HepG2 (cell line): ENCODE measurements around the gene ENTHD1. TPM values are rescaled to one million over a fixed set of nuclear protein-coding genes. Genes with fewer than 3 reads are reported as not detected.

Experiments used
- ATAC-seq: fragments of 200-7000 bp; cut with Tn5 transposase; 3 replicates; pipeline ENCODE4 v1.9.1; 2020; ENCODE audit warnings: mild to moderate bottlenecking, moderate library complexity
- BruUV-seq: library from RNA; stranded (reverse); fragments of 400-500 nt; replicated peaks from 2 replicates; lab custom pipeline; 2021; lab: Mats Ljungman, UMichigan
- CTCF ChIA-PET: fragments of 300-600 bp; formaldehyde crosslinking; extraction: SDS; loops from one replicate; lab custom pipeline; 2021; ENCODE audit warnings: low total read pairs, inconsistent platforms, low intra/inter-chr PET ratio; lab: Yijun Ruan, JAX
- POLR2A ChIA-PET: fragments of 350-600 bp; sonication (Branson Sonifier 250); formaldehyde crosslinking; loops from one replicate; lab custom pipeline; 2020; ENCODE audit warnings: antibody characterized with exemption, inconsistent platforms; lab: Yijun Ruan, JAX
- DNase-seq: peaks from one replicate; pipeline ENCODE4 v3.0.0-alpha.2; 2015; ENCODE audit warnings: low spot score
- FAIRE-seq: peaks from 3 replicates; lab custom pipeline; 2011; peaks lifted over from hg19 to GRCh38; lab: Jason Lieb, UNC
- H2AFZ ChIP-seq: one replicate; pipeline ENCODE4 v1.6.1; 2011; ENCODE audit warnings: low read length, inconsistent platforms
- H3K27ac ChIP-seq: fragments of 300-600 bp; 3 replicates; pipeline ENCODE4 v1.8.0; 2011; ENCODE audit warnings: mixed run types, mild to moderate bottlenecking, mixed read lengths, low read length, inconsistent platforms; ENCODE audit not compliant: insufficient read depth; ENCODE audit errors: extremely low read length
- H3K27me3 ChIP-seq, 2 experiments: fragments of 200-600 bp in 1 of 2; 2 replicates in 1 of 2; 3 replicates in 1 of 2; pipeline versions ENCODE4 v1.6.0 to v1.8.0; 2011; ENCODE audit warnings: low read length in 2 of 2, mild to moderate bottlenecking in 2 of 2, moderate library complexity in 2 of 2, inconsistent platforms in 1 of 2; ENCODE audit not compliant: insufficient read depth in 2 of 2, control insufficient read depth in 1 of 2
- H3K36me3 ChIP-seq, 2 experiments: fragments of 200-600 bp in 1 of 2; replicated peaks in 1 of 2; 2 replicates in 1 of 2; 3 replicates in 1 of 2; pipeline versions ENCODE4 v1.5.1 to v1.8.0; 2011; ENCODE audit warnings: low read length in 2 of 2, inconsistent platforms in 1 of 2; ENCODE audit not compliant: insufficient read depth in 2 of 2, control insufficient read depth in 1 of 2
- H3K4me1 ChIP-seq: 2 replicates; pipeline ENCODE4 v1.5.1; 2012; ENCODE audit warnings: low read length, inconsistent platforms; ENCODE audit not compliant: insufficient read depth
- H3K4me2 ChIP-seq: 2 replicates; pipeline ENCODE4 v1.6.0; 2011; ENCODE audit warnings: low read depth, low read length, inconsistent platforms
- H3K4me3 ChIP-seq, 3 experiments: fragments of 200-600 bp in 1 of 3; sonication (generic), shearing (Covaris generic) in 1 of 3; replicated peaks in 1 of 3; 2 replicates each; pipeline ENCODE4 v1.5.1; 2011 to 2016; ENCODE audit warnings: low read length in 3 of 3, inconsistent platforms in 2 of 3, low read depth in 2 of 3, mild to moderate bottlenecking in 2 of 3, control low read depth in 1 of 3, mixed read lengths in 1 of 3; ENCODE audit not compliant: insufficient read depth in 1 of 3
- H3K79me2 ChIP-seq: one replicate; pipeline ENCODE4 v1.6.1; 2011; ENCODE audit warnings: low read length, inconsistent platforms; ENCODE audit not compliant: insufficient read depth
- H3K9ac ChIP-seq: 2 replicates; pipeline ENCODE4 v1.6.0; 2011; ENCODE audit warnings: mild to moderate bottlenecking, low read depth, low read length, inconsistent platforms; ENCODE audit not compliant: insufficient read depth
- H3K9me3 ChIP-seq: 2 replicates; pipeline ENCODE4 v1.5.1; 2012; ENCODE audit warnings: mild to moderate bottlenecking, low read length
- H4K20me1 ChIP-seq: 2 replicates; pipeline ENCODE4 v1.6.0; 2011; ENCODE audit warnings: inconsistent platforms, mild to moderate bottlenecking, low read length, moderate library complexity; ENCODE audit not compliant: insufficient read depth
- DDIT3 ChIP-seq: sonication (generic); formaldehyde crosslinking; IDR thresholded peaks from 2 replicates; pipeline ENCODE4 v1.4.0; 2020; ENCODE audit warnings: mild to moderate bottlenecking, missing genetic modification reagents
- MNT ChIP-seq: fragments of 450-650 bp; IDR thresholded peaks from 2 replicates; pipeline ENCODE4 v1.6.1; 2016
- SMAD9 ChIP-seq: sonication (generic); formaldehyde crosslinking; IDR thresholded peaks from 2 replicates; pipeline ENCODE4 v1.5.1; 2020; ENCODE audit warnings: mild to moderate bottlenecking, missing genetic modification reagents
- SRF ChIP-seq: IDR thresholded peaks from 2 replicates; pipeline ENCODE4 v1.6.1; 2011; ENCODE audit warnings: mild to moderate bottlenecking, low read depth, low read length, moderate library complexity
- TEF ChIP-seq: sonication (generic); formaldehyde crosslinking; IDR thresholded peaks from 2 replicates; pipeline ENCODE4 v1.5.0; 2020; ENCODE audit warnings: missing genetic modification reagents
- XBP1 ChIP-seq: sonication (generic); formaldehyde crosslinking; IDR thresholded peaks from 2 replicates; pipeline ENCODE4 v1.5.0; 2020; ENCODE audit warnings: missing genetic modification reagents
- ZBTB37 ChIP-seq: sonication (generic); formaldehyde crosslinking; IDR thresholded peaks from 2 replicates; pipeline ENCODE4 v1.4.0; 2020; ENCODE audit warnings: mild to moderate bottlenecking, missing genetic modification reagents
- ZBTB44 ChIP-seq: sonication (generic); formaldehyde crosslinking; IDR thresholded peaks from 2 replicates; pipeline ENCODE4 v1.4.0; 2020; ENCODE audit warnings: missing genetic modification reagents
- ZFAT ChIP-seq: sonication (generic); formaldehyde crosslinking; conservative IDR thresholded peaks from 2 replicates; pipeline ENCODE4 v1.8.1; 2023; ENCODE audit warnings: missing genetic modification reagents, inconsistent platforms
- ZFP62 ChIP-seq: sonication (generic); formaldehyde crosslinking; IDR thresholded peaks from 2 replicates; pipeline ENCODE4 v1.4.0; 2020; ENCODE audit warnings: missing genetic modification reagents
- ZNF3 ChIP-seq: IDR thresholded peaks from 2 replicates; pipeline ENCODE4 v1.7.0; 2017; ENCODE audit warnings: inconsistent platforms
- ZNF367 ChIP-seq: sonication (generic); formaldehyde crosslinking; IDR thresholded peaks from 2 replicates; pipeline ENCODE4 v1.4.0; 2020; ENCODE audit warnings: missing genetic modification reagents, borderline replicate concordance
- WGBS: methylation state at CpG from one replicate; pipeline ENCODE4 v1.1.6; 2017; ENCODE audit warnings: low lambda C conversion rate; 5-methylcytosine and 5-hydroxymethylcytosine counted together
- in situ Hi-C: cut with HindIII; loops from 2 replicates; pipeline ENCODE4 v1.10.0; 2017; ENCODE audit warnings: low pct_unique_long_range_greater_than_20kb; ENCODE audit not compliant: extremely low pct_ligation_motif_present
- intact Hi-C: fragments of 100-400 bp; cut with micrococcal nuclease; formaldehyde crosslinking; loops from one replicate; pipeline ENCODE4 v1.10.0; 2022; ENCODE audit not compliant: unreplicated experiment
- polyA plus RNA-seq, 8 experiments: library from polyadenylated mRNA; depleted of rRNA in 3 of 8; stranded (reverse) in 7 of 8; unstranded in 1 of 8; fragments of >200 nt; fragmentation: Illumina TruSeq in 4 of 8; extraction: Trizol in 4 of 8; gene quantifications; 2 replicates each; pipeline versions ENCODE4 v1.2.1 to v1.2.3, GENCODE V29; 2011 to 2016; ENCODE audit warnings: low read depth in 4 of 8, missing spikeins in 1 of 8, mixed read lengths in 1 of 8; ENCODE audit not compliant: insufficient read depth in 1 of 8
- total RNA-seq, 5 experiments: library from RNA; depleted of rRNA; stranded (reverse); fragments of >200 nt; fragmentation: Illumina TruSeq; extraction: Trizol; gene quantifications; 2 replicates each; pipeline ENCODE4 v1.2.3, GENCODE V29; 2016; ENCODE audit warnings: low read depth in 1 of 5

ENTHD1 gene
- total and polyA plus RNA-seq, 2 of the 13 experiments (the other 11 are each of a cell fraction or from before 2014, with no cell fraction given): not detected

GRCh38 chr22:39717099-39717498 is 176.5 kb downstream of the ENTHD1 start (continued):
- TF ChIP-seq ZBTB44 (CRISPR knock-in tag) (no peak), ZFAT (no peak)
- TF ChIP-seq, all 625 proteins: peak for 0

- TF ChIP-seq ZFP62 (CRISPR knock-in tag) (no peak), XBP1 (CRISPR knock-in tag) (no peak), DDIT3 (no peak), SMAD9 (CRISPR knock-in tag) (no peak), TEF (CRISPR knock-in tag) (no peak), ZBTB37 (CRISPR knock-in tag) (no peak), ZNF3 (CRISPR knock-in tag) (no peak), MNT (no peak), ZNF367 (no peak), SRF (no peak)
- BruUV-seq: no TSS peak
- ChIA-PET CTCF (no interaction called here), POLR2A (no interaction called here)
- Histone ChIP-seq H3K4me1 (peaks cover 8% of the 10 kb centered on the region; the same call in 1 of the 2 replicates), H3K36me3 (no peaks in the 10 kb centered on the region), H3K27me3 (peaks cover 2 to 54% of the 10 kb centered on the region in 2 experiments; a peak in 4 of 5 replicates), H3K27ac (no peak overlapping the region), H3K9ac (no peak overlapping the region), H2AFZ (no peak overlapping the region), H3K79me2 (no peaks in the 10 kb centered on the region), H3K4me2 (no peak overlapping the region), H4K20me1 (no peaks in the 10 kb centered on the region), H3K4me3 (no peak overlapping the region), H3K9me3 (no peaks in the 10 kb centered on the region)
- ATAC-seq (no peak), FAIRE-seq (no peak), DNase-seq (no peak)
- WGBS: 53% methylated on average over 3 of the region's 10 CpGs
- in situ Hi-C loops (loop anchor here (10.0 kb wide), 1 partner anchor 58 kb away; no protein-coding TSS in a partner anchor), intact Hi-C loops (no loop called here)
These were observed 177.0 kb downstream of the ENTHD1 start for GRCh38 chr22:39716534-39716933.
